HEK293 (cell line): ENCODE data around the gene SERINC3.

ENCODE experiments used
- GLI2 ChIP-seq: fragments of 450-650 bp; formaldehyde crosslinking; IDR thresholded peaks from 2 replicates; pipeline ENCODE4; 2017; ENCODE audit warnings: missing biosample characterization, missing genetic modification characterization, low read depth, borderline replicate concordance
- IKZF3 ChIP-seq: fragments of 450-650 bp; IDR thresholded peaks from 2 replicates; pipeline ENCODE4 v1.5.0; 2018; ENCODE audit warnings: missing biosample characterization, mild to moderate bottlenecking, missing genetic modification characterization, moderate library complexity
- INSM2 ChIP-seq: fragments of 450-650 bp; formaldehyde crosslinking; IDR thresholded peaks from 2 replicates; pipeline ENCODE4 v1.5.1; 2016; ENCODE audit warnings: missing biosample characterization, missing genetic modification characterization
- PRDM10 ChIP-seq: fragments of 450-650 bp; formaldehyde crosslinking; IDR thresholded peaks from 2 replicates; pipeline ENCODE4 v1.5.1; 2016; ENCODE audit warnings: missing biosample characterization, missing genetic modification characterization
- SP3 ChIP-seq: fragments of 450-650 bp; formaldehyde crosslinking; IDR thresholded peaks from 2 replicates; pipeline ENCODE4 v1.5.1; 2016; ENCODE audit warnings: missing biosample characterization, missing genetic modification characterization
- SP7 ChIP-seq: fragments of 450-650 bp; formaldehyde crosslinking; IDR thresholded peaks from 2 replicates; pipeline ENCODE4 v1.5.1; 2016; ENCODE audit warnings: missing biosample characterization, missing genetic modification characterization
- ZBTB26 ChIP-seq: fragments of 450-650 bp; formaldehyde crosslinking; optimal IDR thresholded peaks from 2 replicates; pipeline ENCODE3; 2016; ENCODE audit warnings: missing biosample characterization, mild to moderate bottlenecking, missing genetic modification characterization
- ZBTB44 ChIP-seq: fragments of 450-650 bp; IDR thresholded peaks from 2 replicates; pipeline ENCODE4 v1.5.1; 2018; ENCODE audit warnings: missing biosample characterization, mild to moderate bottlenecking, missing genetic modification characterization
- ZBTB7A ChIP-seq: fragments of 450-650 bp; formaldehyde crosslinking; IDR thresholded peaks from 2 replicates; pipeline ENCODE4 v1.5.1; 2016; ENCODE audit warnings: low read depth, missing biosample characterization, missing genetic modification characterization
- ZEB2 ChIP-seq: fragments of 450-650 bp; formaldehyde crosslinking; IDR thresholded peaks from 2 replicates; pipeline ENCODE4 v1.5.1; 2016; ENCODE audit warnings: missing biosample characterization, missing genetic modification characterization
- ZFP37 ChIP-seq: fragments of 450-650 bp; formaldehyde crosslinking; IDR thresholded peaks from 2 replicates; pipeline ENCODE4 v1.5.1; 2016; ENCODE audit warnings: missing biosample characterization, missing genetic modification characterization
- ZNF23 ChIP-seq: fragments of 450-650 bp; formaldehyde crosslinking; IDR thresholded peaks from 2 replicates; pipeline ENCODE4 v1.5.1; 2016; ENCODE audit warnings: missing biosample characterization, missing genetic modification characterization, borderline replicate concordance
- ZNF266 ChIP-seq: fragments of 450-650 bp; formaldehyde crosslinking; IDR thresholded peaks from 2 replicates; pipeline ENCODE4 v1.5.1; 2016; ENCODE audit warnings: missing biosample characterization, missing genetic modification characterization, low read depth
- ZNF292 ChIP-seq: fragments of 450-650 bp; formaldehyde crosslinking; IDR thresholded peaks from 2 replicates; pipeline ENCODE4 v1.5.1; 2016; ENCODE audit warnings: low read depth, missing biosample characterization, missing genetic modification characterization, borderline replicate concordance
- ZNF37A ChIP-seq: fragments of 450-650 bp; IDR thresholded peaks from 2 replicates; pipeline ENCODE4 v1.5.1; 2018; ENCODE audit warnings: missing biosample characterization, missing genetic modification characterization
- ZNF426 ChIP-seq: fragments of 450-650 bp; formaldehyde crosslinking; IDR thresholded peaks from 2 replicates; pipeline ENCODE4 v1.5.1; 2017; ENCODE audit warnings: missing biosample characterization, missing genetic modification characterization, mild to moderate bottlenecking, inconsistent platforms, moderate library complexity
- ZNF473 ChIP-seq: fragments of 450-650 bp; formaldehyde crosslinking; IDR thresholded peaks from 2 replicates; pipeline ENCODE4 v1.5.1; 2017; ENCODE audit warnings: missing biosample characterization, missing genetic modification characterization
- ZNF529 ChIP-seq: fragments of 450-650 bp; formaldehyde crosslinking; IDR thresholded peaks from 2 replicates; pipeline ENCODE4 v1.5.1; 2017; ENCODE audit warnings: missing genetic modification characterization, missing biosample characterization; ENCODE audit not compliant: insufficient replicate concordance
- ZNF549 ChIP-seq: fragments of 450-650 bp; IDR thresholded peaks from 2 replicates; pipeline ENCODE4 v1.5.1; 2018; ENCODE audit warnings: missing biosample characterization, missing genetic modification characterization, mild to moderate bottlenecking, inconsistent platforms, moderate library complexity
- ZNF555 ChIP-seq: fragments of 450-650 bp; formaldehyde crosslinking; conservative IDR thresholded peaks from 2 replicates; pipeline ENCODE4 v1.5.1; 2017; ENCODE audit warnings: missing biosample characterization, mild to moderate bottlenecking, missing genetic modification characterization, inconsistent platforms
- ZNF621 ChIP-seq: fragments of 450-650 bp; formaldehyde crosslinking; IDR thresholded peaks from 2 replicates; pipeline ENCODE4 v1.5.1; 2017; ENCODE audit warnings: missing biosample characterization, missing genetic modification characterization
- ZNF626 ChIP-seq: fragments of 450-650 bp; sonication (Bioruptor Pico); formaldehyde crosslinking; IDR thresholded peaks from 2 replicates; pipeline ENCODE4 v1.5.1; 2018; ENCODE audit warnings: missing biosample characterization, missing genetic modification characterization, inconsistent platforms
- ZNF629 ChIP-seq: fragments of 450-650 bp; formaldehyde crosslinking; IDR thresholded peaks from 2 replicates; pipeline ENCODE4 v1.5.1; 2017; ENCODE audit warnings: missing biosample characterization, missing genetic modification characterization
- ZNF639 ChIP-seq: fragments of 450-650 bp; formaldehyde crosslinking; IDR thresholded peaks from 2 replicates; pipeline ENCODE4 v1.5.1; 2016; ENCODE audit warnings: missing biosample characterization, missing genetic modification characterization
- ZNF776 ChIP-seq: fragments of 450-650 bp; formaldehyde crosslinking; IDR thresholded peaks from 2 replicates; pipeline ENCODE4 v1.5.0; 2017; ENCODE audit warnings: missing biosample characterization, missing genetic modification characterization, borderline replicate concordance
- ZNF791 ChIP-seq: fragments of 450-650 bp; formaldehyde crosslinking; IDR thresholded peaks from 2 replicates; pipeline ENCODE4 v1.5.1; 2016; ENCODE audit warnings: missing biosample characterization, missing genetic modification characterization
- ZSCAN16 ChIP-seq: fragments of 450-650 bp; formaldehyde crosslinking; IDR thresholded peaks from 2 replicates; pipeline ENCODE4 v1.5.1; 2016; ENCODE audit warnings: missing biosample characterization, missing genetic modification characterization
- ZSCAN30 ChIP-seq: fragments of 450-650 bp; IDR thresholded peaks from 2 replicates; pipeline ENCODE4 v1.5.1; 2018; ENCODE audit warnings: missing biosample characterization, mild to moderate bottlenecking, missing genetic modification characterization, moderate library complexity

Gene SERINC3

DNA sequence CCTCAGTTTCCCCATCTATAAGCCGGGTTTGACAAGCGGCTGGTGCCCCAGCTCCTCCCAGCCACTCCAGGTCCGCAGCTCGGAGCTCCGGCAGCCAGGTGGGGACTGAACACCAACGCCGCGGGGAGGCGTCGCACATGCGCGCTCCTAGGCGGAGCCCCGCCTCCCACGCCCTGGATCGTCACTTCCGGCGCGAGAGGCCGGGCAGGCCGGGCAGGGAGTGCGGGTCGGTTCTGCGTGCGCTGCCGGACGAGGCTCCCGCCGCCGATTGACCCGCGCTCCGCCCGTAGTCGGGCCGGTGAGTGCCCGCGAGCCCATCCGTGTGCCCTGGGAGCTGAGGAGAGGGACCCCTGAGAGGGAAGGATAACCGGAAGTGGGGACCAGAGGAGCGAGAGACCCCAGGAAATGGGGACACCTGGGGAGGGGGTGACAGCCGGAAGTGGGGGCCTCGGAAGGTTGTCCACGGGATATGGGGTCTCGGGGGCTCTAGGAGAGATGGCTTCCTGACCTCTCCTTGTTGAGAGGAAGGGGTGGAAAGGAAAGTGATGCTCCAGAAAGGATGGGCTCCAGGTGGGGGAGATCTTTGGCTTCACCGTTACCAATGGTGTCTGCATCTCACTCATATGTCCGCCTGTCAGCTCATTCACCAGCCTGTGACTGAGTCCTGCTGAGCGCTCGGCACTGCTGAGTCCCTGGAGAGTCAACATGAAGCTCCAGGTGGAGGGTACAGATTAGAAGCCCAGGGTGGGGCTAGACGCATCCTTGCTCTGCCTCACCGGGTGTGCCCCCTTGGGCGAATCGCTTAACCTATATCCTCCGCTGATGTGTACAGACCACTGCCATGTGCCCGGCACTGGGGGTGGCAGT, 45.9 kb downstream of the SERINC3 start, which contains the start of gene TTPAL (continued):
- TF ChIP-seq ZNF529: no peak
- TF ChIP-seq SP7 (tag by site-specific recombination): peak; percentile 86
- 0 out of 2 replicates have a peak, but pooled peaks have one; percentile 60 for TF ChIP-seq ZFP37 (tag by site-specific recombination)
- peak; percentile 38; the same call in 1 of the 2 replicates for TF ChIP-seq ZNF791 (tag by site-specific recombination)
- TF ChIP-seq ZNF776 (tag by site-specific recombination): no peak
- no peak for TF ChIP-seq IKZF3
- 0 out of 2 replicates have a peak, but pooled peaks have one; percentile 37 for TF ChIP-seq ZSCAN16 (tag by site-specific recombination)
- peak; percentile 91 for TF ChIP-seq ZBTB7A (tag by site-specific recombination)
- no peak for TF ChIP-seq GLI2 (tag by site-specific recombination)
- peak; percentile 75 for TF ChIP-seq ZEB2 (tag by site-specific recombination)
- no peak for TF ChIP-seq ZBTB44 (tag by site-specific recombination)
- TF ChIP-seq ZNF555: no peak
- no peak for TF ChIP-seq ZNF549 (tag by site-specific recombination)
- peak; percentile 71 for TF ChIP-seq SP3 (tag by site-specific recombination)
- no peak for TF ChIP-seq ZNF621 (tag by site-specific recombination)
- no peak for TF ChIP-seq INSM2 (tag by site-specific recombination)
- no peak for TF ChIP-seq ZNF37A
- TF ChIP-seq ZSCAN30: peak; percentile 61
- TF ChIP-seq ZNF626: no peak
- no peak for TF ChIP-seq ZNF473
- no peak for TF ChIP-seq ZNF639 (tag by site-specific recombination)
- TF ChIP-seq ZNF629 (tag by site-specific recombination): peak; percentile 67
- TF ChIP-seq ZNF292 (tag by site-specific recombination): no peak
- TF ChIP-seq ZNF266 (tag by site-specific recombination): no peak
- no peak for TF ChIP-seq ZNF426 (tag by site-specific recombination)
- TF ChIP-seq PRDM10 (tag by site-specific recombination): no peak
- TF ChIP-seq ZBTB26 (tag by site-specific recombination): peak; percentile 81
- TF ChIP-seq ZNF23 (tag by site-specific recombination): no peak
